ENCODE measurements around the gene DNAJC3. TPM values are rescaled to one million over a fixed set of nuclear protein-coding genes. Genes with fewer than 3 reads are reported as not detected.
"Not testable (repeated sequence)": the region's sequence is repeated elsewhere in the genome, so short reads cannot be mapped to it uniquely, and the experiment has no call there.

The DNAJC3 gene
- total RNA-seq, 1 donor from 2014 or later = 23.5 TPM

GRCh38 chr13:95752677-95753076 is 75.7 kb downstream of the DNAJC3 start:
- H3K9ac ChIP-seq (ENCODE audit: low read depth in 1 of 3, low read length in 3 of 3) = no peak overlapping the region
- no peaks in the 10 kb centered on the region for H3K9me3 ChIP-seq (ENCODE audit: control insufficient read depth in 3 of 3, low read length in 3 of 3)
- H3K36me3 ChIP-seq (ENCODE audit: control insufficient read depth in 3 of 3, insufficient read depth in 3 of 3, low read length in 3 of 3) = no peaks in the 10 kb centered on the region
- no peak overlapping the region for H3K4me3 ChIP-seq (ENCODE audit: low read length in 3 of 3)
- H3K27me3 ChIP-seq (ENCODE audit: control insufficient read depth in 3 of 3, insufficient read depth in 3 of 3, low read length in 3 of 3) = no peaks in the 10 kb centered on the region
- no peak overlapping the region for H3K27ac ChIP-seq (ENCODE audit: low read depth, low read length)
- peaks cover 6 to 19% (median 14%) of the 10 kb centered on the region in 3 donors for H3K4me1 ChIP-seq (ENCODE audit: control insufficient read depth in 3 of 3, insufficient read depth in 3 of 3, low read length in 3 of 3)

GRCh38 chr13:95754069-95754468 is 77.1 kb downstream of the DNAJC3 start:
- no peak overlapping the region for H3K4me3 ChIP-seq (ENCODE audit: low read length in 3 of 3)
- no peaks in the 10 kb centered on the region for H3K9me3 ChIP-seq (ENCODE audit: control insufficient read depth in 3 of 3, low read length in 3 of 3)
- H3K4me1 ChIP-seq (ENCODE audit: control insufficient read depth in 3 of 3, insufficient read depth in 3 of 3, low read length in 3 of 3) = peaks cover 6 to 19% (median 14%) of the 10 kb centered on the region in 3 donors
- no peaks in the 10 kb centered on the region for H3K27me3 ChIP-seq (ENCODE audit: control insufficient read depth in 3 of 3, insufficient read depth in 3 of 3, low read length in 3 of 3)
- no peak overlapping the region for H3K27ac ChIP-seq (ENCODE audit: low read depth, low read length)
- no peaks in the 10 kb centered on the region for H3K36me3 ChIP-seq (ENCODE audit: control insufficient read depth in 3 of 3, insufficient read depth in 3 of 3, low read length in 3 of 3)
- H3K9ac ChIP-seq (ENCODE audit: low read depth in 1 of 3, low read length in 3 of 3) = no peak overlapping the region

DNA sequence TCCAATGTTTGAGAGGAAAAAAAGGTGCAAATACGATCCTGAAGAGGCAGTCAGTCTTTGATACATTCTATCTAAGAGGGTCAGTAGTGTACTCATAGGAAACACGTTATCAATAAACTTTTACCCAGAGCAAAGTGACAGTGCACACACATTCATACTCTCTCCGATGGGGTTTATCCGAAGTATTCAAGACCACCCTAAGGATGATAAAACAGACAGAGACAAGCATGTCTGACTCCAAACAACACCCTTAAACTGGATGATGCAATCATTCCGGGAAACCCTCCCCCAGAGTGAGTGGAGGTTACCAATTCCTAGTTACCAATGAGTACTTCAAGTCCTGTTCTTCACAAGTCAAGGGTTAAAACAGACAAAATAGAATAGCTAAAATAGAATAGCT is 79.1 kb downstream of the DNAJC3 start:
- H3K27me3 ChIP-seq (ENCODE audit: control insufficient read depth in 3 of 3, insufficient read depth in 3 of 3, low read length in 3 of 3) = no peaks in the 10 kb centered on the region
- no peaks in the 10 kb centered on the region for H3K9me3 ChIP-seq (ENCODE audit: control insufficient read depth in 3 of 3, low read length in 3 of 3)
- H3K9ac ChIP-seq (ENCODE audit: low read depth in 1 of 3, low read length in 3 of 3) = no peak overlapping the region
- no peak overlapping the region for H3K4me3 ChIP-seq (ENCODE audit: low read length in 3 of 3)
- H3K36me3 ChIP-seq (ENCODE audit: control insufficient read depth in 3 of 3, insufficient read depth in 3 of 3, low read length in 3 of 3) = no peaks in the 10 kb centered on the region
- no peak overlapping the region for H3K27ac ChIP-seq (ENCODE audit: low read depth, low read length)
- peaks cover 6 to 15% (median 14%) of the 10 kb centered on the region in 3 donors for H3K4me1 ChIP-seq (ENCODE audit: control insufficient read depth in 3 of 3, insufficient read depth in 3 of 3, low read length in 3 of 3)

GRCh38 chr13:95762626-95763025 is 85.7 kb downstream of the DNAJC3 start:
- H3K27ac ChIP-seq (ENCODE audit: low read depth, low read length); H3K4me3 ChIP-seq (ENCODE audit: low read length in 3 of 3); H3K9ac ChIP-seq (ENCODE audit: low read depth in 1 of 3, low read length in 3 of 3); H3K9me3 ChIP-seq (ENCODE audit: control insufficient read depth in 3 of 3, low read length in 3 of 3); H3K4me1 ChIP-seq (ENCODE audit: control insufficient read depth in 3 of 3, insufficient read depth in 3 of 3, low read length in 3 of 3); H3K27me3 ChIP-seq (ENCODE audit: control insufficient read depth in 3 of 3, insufficient read depth in 3 of 3, low read length in 3 of 3): not testable (repeated sequence)
- peaks cover 6 to 18% (median 11%) of the 10 kb centered on the region in 3 donors for H3K36me3 ChIP-seq (ENCODE audit: control insufficient read depth in 3 of 3, insufficient read depth in 3 of 3, low read length in 3 of 3)

DNA sequence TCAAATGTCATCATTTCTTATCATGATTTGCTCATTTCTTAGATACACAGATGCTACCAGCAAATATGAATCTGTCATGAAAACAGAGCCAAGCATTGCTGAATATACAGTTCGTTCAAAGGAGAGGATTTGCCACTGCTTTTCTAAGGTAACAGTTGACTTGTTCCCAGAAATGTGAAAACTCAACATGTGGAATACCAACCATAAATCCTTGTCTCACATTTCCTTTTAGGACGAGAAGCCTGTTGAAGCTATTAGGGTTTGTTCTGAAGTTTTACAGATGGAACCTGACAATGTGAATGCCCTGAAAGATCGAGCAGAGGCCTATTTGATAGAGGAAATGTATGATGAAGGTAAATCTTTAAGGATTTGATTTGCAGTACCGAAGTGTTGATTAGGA is 86.7 kb downstream of the DNAJC3 start:
- Histone ChIP-seq H3K4me3 (ENCODE audit: low read length in 3 of 3) (no peak overlapping the region), H3K9me3 (ENCODE audit: control insufficient read depth in 3 of 3, low read length in 3 of 3) (no peaks in the 10 kb centered on the region), H3K36me3 (ENCODE audit: control insufficient read depth in 3 of 3, insufficient read depth in 3 of 3, low read length in 3 of 3) (peaks cover 6 to 18% (median 11%) of the 10 kb centered on the region in 3 donors), H3K27ac (ENCODE audit: low read depth, low read length) (no peak overlapping the region), H3K9ac (ENCODE audit: low read depth in 1 of 3, low read length in 3 of 3) (no peak overlapping the region), H3K27me3 (ENCODE audit: control insufficient read depth in 3 of 3, insufficient read depth in 3 of 3, low read length in 3 of 3) (no peaks in the 10 kb centered on the region), H3K4me1 (ENCODE audit: control insufficient read depth in 3 of 3, insufficient read depth in 3 of 3, low read length in 3 of 3) (no peaks in the 10 kb centered on the region)

DNA sequence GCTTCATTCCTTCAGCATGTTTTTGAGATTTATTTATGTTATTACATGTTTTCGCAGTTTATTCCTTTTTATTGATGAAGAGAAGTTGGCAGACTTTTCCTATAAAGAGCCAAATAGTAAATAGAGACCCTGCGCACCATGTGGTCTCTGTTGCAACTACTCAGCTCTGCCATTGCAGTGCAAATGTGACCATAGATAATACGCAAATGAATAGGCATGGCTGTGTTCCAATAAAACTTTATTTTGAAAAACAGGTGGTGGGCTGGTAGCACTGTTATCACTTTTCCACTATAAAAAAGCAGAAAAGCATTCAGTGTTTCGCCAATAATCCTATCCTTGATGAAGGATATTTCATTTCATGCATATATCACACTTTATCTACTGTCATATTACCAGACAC is 95.0 kb downstream of the DNAJC3 start:
- no peaks in the 10 kb centered on the region for H3K4me1 ChIP-seq (ENCODE audit: control insufficient read depth in 3 of 3, insufficient read depth in 3 of 3, low read length in 3 of 3)
- H3K27ac ChIP-seq (ENCODE audit: low read depth, low read length) = no peak overlapping the region
- no peaks in the 10 kb centered on the region for H3K9me3 ChIP-seq (ENCODE audit: control insufficient read depth in 3 of 3, low read length in 3 of 3)
- H3K27me3 ChIP-seq (ENCODE audit: control insufficient read depth in 3 of 3, insufficient read depth in 3 of 3, low read length in 3 of 3) = no peaks in the 10 kb centered on the region
- no peak overlapping the region for H3K4me3 ChIP-seq (ENCODE audit: low read length in 3 of 3)
- peaks cover 0 to 8% (median 0%) of the 10 kb centered on the region in 3 donors for H3K36me3 ChIP-seq (ENCODE audit: control insufficient read depth in 3 of 3, insufficient read depth in 3 of 3, low read length in 3 of 3)
- H3K9ac ChIP-seq (ENCODE audit: low read depth in 1 of 3, low read length in 3 of 3) = no peak overlapping the region

GRCh38 chr13:95779522-95779921 is 102.6 kb downstream of the DNAJC3 start:
- Histone ChIP-seq H3K9me3 (ENCODE audit: control insufficient read depth in 3 of 3, low read length in 3 of 3) (no peaks in the 10 kb centered on the region), H3K36me3 (ENCODE audit: control insufficient read depth in 3 of 3, insufficient read depth in 3 of 3, low read length in 3 of 3) (peaks cover 4 to 9% (median 9%) of the 10 kb centered on the region in 3 donors)

GRCh38 chr13:95781016-95781415 is 104.1 kb downstream of the DNAJC3 start:
- no peak overlapping the region for H3K27ac ChIP-seq (ENCODE audit: low read depth, low read length)
- H3K9me3 ChIP-seq (ENCODE audit: control insufficient read depth in 3 of 3, low read length in 3 of 3) = no peaks in the 10 kb centered on the region
- H3K4me3 ChIP-seq (ENCODE audit: low read length in 3 of 3) = no peak overlapping the region
- no peaks in the 10 kb centered on the region for H3K4me1 ChIP-seq (ENCODE audit: control insufficient read depth in 3 of 3, insufficient read depth in 3 of 3, low read length in 3 of 3)
- H3K27me3 ChIP-seq (ENCODE audit: control insufficient read depth in 3 of 3, insufficient read depth in 3 of 3, low read length in 3 of 3) = no peaks in the 10 kb centered on the region
- H3K36me3 ChIP-seq (ENCODE audit: control insufficient read depth in 3 of 3, insufficient read depth in 3 of 3, low read length in 3 of 3) = peaks cover 4 to 9% (median 9%) of the 10 kb centered on the region in 3 donors
- no peak overlapping the region for H3K9ac ChIP-seq (ENCODE audit: low read depth in 1 of 3, low read length in 3 of 3)

More at GRCh38 chr13:95779522-95779921, 102.6 kb downstream of the DNAJC3 start:
- H3K4me1 ChIP-seq (ENCODE audit: control insufficient read depth in 3 of 3, insufficient read depth in 3 of 3, low read length in 3 of 3) = no peaks in the 10 kb centered on the region
- no peak overlapping the region for H3K27ac ChIP-seq (ENCODE audit: low read depth, low read length)
- no peaks in the 10 kb centered on the region for H3K27me3 ChIP-seq (ENCODE audit: control insufficient read depth in 3 of 3, insufficient read depth in 3 of 3, low read length in 3 of 3)
- no peak overlapping the region for H3K4me3 ChIP-seq (ENCODE audit: low read length in 3 of 3)
- no peak overlapping the region for H3K9ac ChIP-seq (ENCODE audit: low read depth in 1 of 3, low read length in 3 of 3)

- H3K36me3 ChIP-seq (ENCODE audit: control insufficient read depth in 3 of 3, insufficient read depth in 3 of 3, low read length in 3 of 3); H3K4me3 ChIP-seq (ENCODE audit: low read length in 3 of 3); H3K27me3 ChIP-seq (ENCODE audit: control insufficient read depth in 3 of 3, insufficient read depth in 3 of 3, low read length in 3 of 3); H3K9me3 ChIP-seq (ENCODE audit: control insufficient read depth in 3 of 3, low read length in 3 of 3); H3K27ac ChIP-seq (ENCODE audit: low read depth, low read length); H3K4me1 ChIP-seq (ENCODE audit: control insufficient read depth in 3 of 3, insufficient read depth in 3 of 3, low read length in 3 of 3); H3K9ac ChIP-seq (ENCODE audit: low read depth in 1 of 3, low read length in 3 of 3): not testable (repeated sequence)
Measured at GRCh38 chr13:95781940-95782339, 105.0 kb downstream of the DNAJC3 start.

DNA sequence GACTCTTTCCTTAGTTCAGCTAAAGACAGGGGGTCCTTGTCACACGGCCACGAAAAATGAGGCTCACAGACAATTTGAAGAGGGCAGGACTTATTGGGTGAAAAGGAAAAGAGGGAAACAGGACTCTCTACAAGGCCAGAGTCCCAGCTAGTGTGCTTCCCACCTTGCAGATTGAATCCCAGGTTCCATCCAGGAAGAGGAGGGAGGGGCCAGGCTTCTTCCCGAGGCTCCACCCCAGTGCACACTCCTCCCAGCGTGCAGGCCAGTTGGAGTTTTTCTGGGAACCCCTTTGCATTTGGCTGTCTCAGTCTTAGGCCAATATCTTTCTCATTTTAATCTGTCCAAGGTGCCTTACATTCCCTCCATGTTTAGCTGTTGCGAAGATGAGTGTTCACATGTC is 106.8 kb downstream of the DNAJC3 start:
- H3K36me3 ChIP-seq (ENCODE audit: control insufficient read depth in 3 of 3, insufficient read depth in 3 of 3, low read length in 3 of 3) = peaks cover 10 to 18% (median 14%) of the 10 kb centered on the region in 3 donors
- no peak overlapping the region for H3K27ac ChIP-seq (ENCODE audit: low read depth, low read length)
- no peak overlapping the region for H3K9ac ChIP-seq (ENCODE audit: low read depth in 1 of 3, low read length in 3 of 3)
- no peaks in the 10 kb centered on the region for H3K27me3 ChIP-seq (ENCODE audit: control insufficient read depth in 3 of 3, insufficient read depth in 3 of 3, low read length in 3 of 3)
- H3K4me1 ChIP-seq (ENCODE audit: control insufficient read depth in 3 of 3, insufficient read depth in 3 of 3, low read length in 3 of 3) = no peaks in the 10 kb centered on the region
- H3K4me3 ChIP-seq (ENCODE audit: low read length in 3 of 3) = no peak overlapping the region
- H3K9me3 ChIP-seq (ENCODE audit: control insufficient read depth in 3 of 3, low read length in 3 of 3) = no peaks in the 10 kb centered on the region
